ENCODE data around the gene FAM168B. TPM values are rescaled to one million over a fixed set of nuclear protein-coding genes. Genes with fewer than 3 reads are reported as not detected.

FAM168B gene
- total and polyA plus RNA-seq, 2 of the 13 experiments (the other 11 are each of a cell fraction or from before 2014, with no cell fraction given), result 64.5 to 113 TPM

- 0 out of 2 replicates have a peak, but pooled peaks have one; percentile 31 for TF ChIP-seq HMGXB3 (CRISPR knock-in tag; IDR thresholded peaks at IDR 0.05; ENCODE audit: borderline replicate concordance)
- no peak; the same call in 1 of the 2 replicates for TF ChIP-seq MEF2D (CRISPR knock-in tag; IDR thresholded peaks at IDR 0.05)
- no peak; the same call in 1 of the 2 replicates for TF ChIP-seq ZNF256 (CRISPR knock-in tag; conservative IDR thresholded peaks at IDR 0.05)
- TF ChIP-seq GLI4 (CRISPR knock-in tag; IDR thresholded peaks at IDR 0.05; ENCODE audit: borderline replicate concordance), result 0 out of 2 replicates have a peak, but pooled peaks have one; percentile 22
- peak; percentile 75 for TF ChIP-seq ZNF280B (CRISPR knock-in tag; IDR thresholded peaks at IDR 0.05; ENCODE audit: borderline replicate concordance)
- peak; percentile 90 for TF ChIP-seq GABPB1 (CRISPR knock-in tag; IDR thresholded peaks at IDR 0.05)
- no peak for TF ChIP-seq ZNF30 (CRISPR knock-in tag; IDR thresholded peaks at IDR 0.05)
- no peak for TF ChIP-seq STAT5B (CRISPR knock-in tag; IDR thresholded peaks at IDR 0.05)
- 0 out of 2 replicates have a peak, but pooled peaks have one; percentile 37 for TF ChIP-seq BHLHE40 (IDR thresholded peaks at IDR 0.05; ENCODE audit: low read length)
- TF ChIP-seq GZF1 (CRISPR knock-in tag; IDR thresholded peaks at IDR 0.05), result no peak; the same call in 1 of the 2 replicates
- TF ChIP-seq ZNF674 (CRISPR knock-in tag; IDR thresholded peaks at IDR 0.05; ENCODE audit: low read depth), result peak; percentile 88; the same call in 1 of the 2 replicates
- no peak; the same call in 1 of the 2 replicates for TF ChIP-seq PAX8 (CRISPR knock-in tag; IDR thresholded peaks at IDR 0.05; ENCODE audit: borderline replicate concordance)
- peak; percentile 23; the same call in 1 of the 2 replicates for TF ChIP-seq UBTF (CRISPR knock-in tag; IDR thresholded peaks at IDR 0.05)
- peak; percentile 68; the same call in 1 of the 2 replicates for TF ChIP-seq ZNF414 (CRISPR knock-in tag; IDR thresholded peaks at IDR 0.05)
- no peak for TF ChIP-seq ZNF382 (CRISPR knock-in tag; IDR thresholded peaks at IDR 0.05; ENCODE audit: borderline replicate concordance)
- TF ChIP-seq ZNF782 (CRISPR knock-in tag; IDR thresholded peaks at IDR 0.05; ENCODE audit: borderline replicate concordance), result peak; percentile 84; the same call in 1 of the 2 replicates
- TF ChIP-seq GABPA (IDR thresholded peaks at IDR 0.05; ENCODE audit: low read depth, low read length), result 0 out of 2 replicates have a peak, but pooled peaks have one; percentile 12
- no peak for TF ChIP-seq GABPA (CRISPR knock-in tag; IDR thresholded peaks at IDR 0.05; ENCODE audit: low read depth)
- TF ChIP-seq FOXP1 (IDR thresholded peaks at IDR 0.05), result no peak
- peak; percentile 25; the same call in 1 of the 2 replicates for TF ChIP-seq FOXP1 (CRISPR knock-in tag; IDR thresholded peaks at IDR 0.05)
Measured at GRCh38 chr2:131105156-131105949, 12.1 kb upstream of the FAM168B start, which contains the start of gene PLEKHB2 (continued).

All from HepG2 (cell line).